Naive thymus-derived CD4-positive, alpha-beta T cell (primary cell): ENCODE data around the gene AHR. TPM values are rescaled to one million over a fixed set of nuclear protein-coding genes. Genes with fewer than 3 reads are reported as not detected.
A peak's percentile ranks its signal among the peaks of the same experiment; 100 is the strongest.

Experiments
- ATAC-seq: fragments of 150-1000 bp; cut with Tn5 transposase; 2 replicates; pipeline ENCODE4 v1.10.0; 2021; ENCODE audit warnings: mild to moderate bottlenecking, moderate library complexity
- CTCF ChIA-PET: fragments of 350-600 bp; sonication (Branson Sonifier 250); formaldehyde crosslinking; loops from one replicate; lab custom pipeline; 2021; ENCODE audit warnings: antibody characterized with exemption; lab: Charles Lee
- POLR2A ChIA-PET: fragments of 350-600 bp; sonication (Branson Sonifier 250); formaldehyde crosslinking; loops from one replicate; lab custom pipeline; 2021; ENCODE audit warnings: antibody characterized with exemption, inconsistent platforms; lab: Charles Lee
- DNase-seq, 9 donors: peaks; one replicate each; pipeline versions ENCODE4 v3.0.0 to v3.0.0-alpha.2; 2020 to 2022; ENCODE audit warnings: mixed read lengths in 1 of 9
- H3K27ac ChIP-seq: one replicate; pipeline ENCODE4 v1.7.0; 2013; ENCODE audit warnings: mild to moderate bottlenecking, low read depth, low read length, moderate library complexity
- H3K27me3 ChIP-seq, 2 donors: one replicate each; pipeline ENCODE4 v1.7.0; 2013; ENCODE audit warnings: low read length in 2 of 2, mild to moderate bottlenecking in 2 of 2, moderate library complexity in 2 of 2; ENCODE audit not compliant: control insufficient read depth in 2 of 2, insufficient read depth in 2 of 2
- H3K36me3 ChIP-seq, 3 experiments: 1 replicate in 2 of 3; 2 replicates in 1 of 3; pipeline ENCODE4 v1.7.0; 2013; ENCODE audit warnings: low read length in 3 of 3, mild to moderate bottlenecking in 3 of 3, moderate library complexity in 1 of 3; ENCODE audit not compliant: insufficient read depth in 3 of 3, control insufficient read depth in 2 of 3
- H3K4me1 ChIP-seq, 2 donors: one replicate each; pipeline ENCODE4 v1.7.0; 2013; ENCODE audit warnings: low read length in 2 of 2, mild to moderate bottlenecking in 2 of 2, moderate library complexity in 1 of 2; ENCODE audit not compliant: control insufficient read depth in 2 of 2, insufficient read depth in 2 of 2
- H3K4me3 ChIP-seq: 2 replicates; pipeline ENCODE4 v1.7.0; 2013; ENCODE audit warnings: mild to moderate bottlenecking, low read length
- H3K9me3 ChIP-seq, 3 experiments: 1 replicate in 2 of 3; 2 replicates in 1 of 3; pipeline ENCODE4 v1.7.0; 2013; ENCODE audit warnings: low read length in 3 of 3; ENCODE audit not compliant: control insufficient read depth in 2 of 3
- H3K27ac Mint-ChIP-seq, 9 donors: one replicate each; pipeline ENCODE4 v1.8.0; 2020 to 2022; ENCODE audit warnings: mixed read lengths in 9 of 9, mild to moderate bottlenecking in 8 of 9, moderate library complexity in 5 of 9, inconsistent platforms in 2 of 9
- H3K27me3 Mint-ChIP-seq, 5 donors: one replicate each; pipeline ENCODE4 v1.8.0; 2021 to 2022; ENCODE audit warnings: mixed read lengths in 5 of 5, mild to moderate bottlenecking in 1 of 5
- H3K36me3 Mint-ChIP-seq, 5 donors: one replicate each; pipeline ENCODE4 v1.8.0; 2020 to 2022; ENCODE audit warnings: mixed read lengths in 5 of 5, mild to moderate bottlenecking in 3 of 5, inconsistent platforms in 1 of 5
- H3K4me1 Mint-ChIP-seq, 7 donors: one replicate each; pipeline ENCODE4 v1.8.0; 2020 to 2022; ENCODE audit warnings: mixed read lengths in 7 of 7, mild to moderate bottlenecking in 3 of 7, inconsistent platforms in 1 of 7
- H3K4me3 Mint-ChIP-seq, 10 donors: one replicate each; pipeline ENCODE4 v1.8.0; 2020 to 2022; ENCODE audit warnings: mild to moderate bottlenecking in 10 of 10, mixed read lengths in 10 of 10, moderate library complexity in 6 of 10, inconsistent platforms in 2 of 10
- H3K9me3 Mint-ChIP-seq, 11 donors: one replicate each; pipeline ENCODE4 v1.8.0; 2020 to 2022; ENCODE audit warnings: mixed read lengths in 11 of 11, mild to moderate bottlenecking in 4 of 11, inconsistent platforms in 1 of 11, moderate library complexity in 1 of 11
- intact Hi-C, 2 donors: fragments of 100-400 bp; cut with micrococcal nuclease; formaldehyde crosslinking; loops; one replicate each; pipeline ENCODE4 v1.15.1; 2023
- polyA plus RNA-seq, 2 donors: library from polyadenylated mRNA; unstranded; fragments of 300-500 nt; fragmentation: Illumina TruSeq; gene quantifications; one replicate each; pipeline ENCODE4 v1.2.3, GENCODE V29; 2021
- total RNA-seq, 6 experiments: library from RNA in 5 of 6; stranded (reverse) in 5 of 6; gene quantifications; 1 replicate in 5 of 6; 2 replicates in 1 of 6; pipeline ENCODE4 v1.2.3 and lab custom pipeline; 2021 to 2026

AHR gene
- total and polyA plus RNA-seq, 7 experiments from 2014 or later, result 6.7 to 109 (median 16.0) TPM

DNA sequence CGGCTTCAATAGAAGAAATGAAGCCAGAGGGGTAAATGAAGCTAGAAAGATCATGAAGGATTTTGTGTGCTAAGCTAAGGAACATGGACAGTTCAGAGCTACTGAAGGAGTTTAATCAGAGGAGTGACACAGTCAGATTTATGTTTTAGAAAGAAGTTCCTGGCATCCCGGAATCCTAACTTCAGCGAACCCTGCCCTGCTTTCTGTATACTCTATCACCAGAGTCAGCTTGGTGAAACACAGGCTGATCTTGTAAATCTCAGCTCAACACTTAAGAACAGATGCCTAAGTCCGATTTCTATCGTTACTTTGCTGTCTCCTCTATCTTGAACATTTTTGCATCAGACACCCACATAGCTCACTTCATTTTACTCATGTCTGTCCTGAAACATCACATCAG, 9.1 kb downstream of the AHR start:
- Mint-ChIP-seq H3K4me1 (peaks cover 12 to 26% (median 20%) of the 10 kb centered on the region in 7 donors), H3K27me3 (no peaks in the 10 kb centered on the region), H3K27ac (no peak overlapping the region), H3K36me3 (peaks cover 3 to 14% (median 5%) of the 10 kb centered on the region in 5 donors), H3K9me3 (no peaks in the 10 kb centered on the region), H3K4me3 (no peak overlapping the region)
- no peaks in the 10 kb centered on the region for H3K27me3 ChIP-seq
- DNase-seq, result no peak
- intact Hi-C loops, result no loop called here
- H3K4me1 ChIP-seq, result peaks cover 4 to 32% of the 10 kb centered on the region in 2 donors
- CTCF ChIA-PET, result interaction anchor here (0.5 to 1.2 kb wide), 2 partner anchors 227 to 325 kb away, joined by 3 read pairs; no protein-coding TSS in a partner anchor
- H3K9me3 ChIP-seq, result no peaks in the 10 kb centered on the region
- ATAC-seq, result no peak
- H3K4me3 ChIP-seq, result no peak overlapping the region
- H3K36me3 ChIP-seq, result peaks cover 0 to 15% (median 5%) of the 10 kb centered on the region in 3 experiments
- POLR2A ChIA-PET, result no interaction called here
- H3K27ac ChIP-seq, result no peak overlapping the region

DNA sequence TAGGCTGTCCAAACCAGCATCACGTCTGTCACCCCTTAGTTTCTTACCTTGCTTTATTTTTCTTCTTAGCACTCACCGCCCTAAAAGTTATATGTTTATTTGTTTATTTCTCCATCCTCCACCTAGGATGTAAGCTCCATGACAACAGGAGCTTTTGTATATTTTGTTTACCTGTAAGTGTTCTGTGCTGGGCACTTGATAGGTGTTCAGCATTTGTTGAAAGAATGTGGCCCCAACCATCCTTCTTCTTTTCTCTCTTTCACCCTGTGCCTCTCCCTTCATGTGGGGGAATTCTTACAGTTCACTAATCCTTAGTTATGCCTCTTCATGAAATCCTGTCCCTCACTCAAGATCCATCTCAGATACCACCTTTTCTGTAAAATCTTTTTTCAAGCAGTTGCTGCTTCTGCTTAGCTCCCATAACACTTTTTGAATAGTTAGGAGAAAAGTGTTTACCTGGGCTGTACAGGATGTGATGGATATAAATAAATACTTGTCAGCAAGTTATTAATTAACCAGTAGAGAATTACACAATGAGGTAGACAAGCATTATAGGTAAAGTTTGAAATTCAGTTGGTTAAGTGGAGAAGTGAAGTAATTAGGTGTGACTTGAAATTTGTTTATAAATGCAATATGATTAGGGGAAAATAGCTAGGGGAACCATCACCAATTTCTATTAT, 9.7 kb downstream of the AHR start:
- Histone ChIP-seq H3K27ac (no peak overlapping the region), H3K27me3 (no peaks in the 10 kb centered on the region), H3K9me3 (no peaks in the 10 kb centered on the region), H3K4me3 (no peak overlapping the region), H3K36me3 (peaks cover 0 to 15% (median 5%) of the 10 kb centered on the region in 3 experiments), H3K4me1 (peaks cover 4 to 32% of the 10 kb centered on the region in 2 donors)
- POLR2A ChIA-PET, result no interaction called here
- H3K36me3 Mint-ChIP-seq, result peaks cover 4 to 19% (median 6%) of the 10 kb centered on the region in 5 donors
- H3K4me1 Mint-ChIP-seq, result peaks cover 12 to 27% (median 20%) of the 10 kb centered on the region in 7 donors
- H3K27me3 Mint-ChIP-seq, result no peaks in the 10 kb centered on the region
- intact Hi-C loops, result no loop called here
- no peaks in the 10 kb centered on the region for H3K9me3 Mint-ChIP-seq
- ATAC-seq, result peak; percentile 26
- peak overlapping the region in 1 of 9 donors; percentile 32 for H3K27ac Mint-ChIP-seq
- no peak for DNase-seq
- CTCF ChIA-PET, result interaction anchor here (0.5 to 1.2 kb wide), 2 partner anchors 228 to 325 kb away, joined by 3 read pairs; no protein-coding TSS in a partner anchor
- H3K4me3 Mint-ChIP-seq, result no peak overlapping the region

- ChIA-PET POLR2A (no interaction called here), CTCF (interaction anchor here (0.7 kb wide), 1 partner anchor 337 kb away, joined by 4 read pairs; no protein-coding TSS in a partner anchor)
- Histone ChIP-seq H3K4me3 (no peak overlapping the region), H3K27me3 (no peaks in the 10 kb centered on the region), H3K36me3 (peaks cover 0 to 15% (median 5%) of the 10 kb centered on the region in 3 experiments), H3K9me3 (no peaks in the 10 kb centered on the region), H3K27ac (no peak overlapping the region), H3K4me1 (peaks cover 0 to 13% of the 10 kb centered on the region in 2 donors)
- Mint-ChIP-seq H3K9me3 (no peaks in the 10 kb centered on the region), H3K27me3 (no peaks in the 10 kb centered on the region), H3K36me3 (peaks cover 5 to 24% (median 11%) of the 10 kb centered on the region in 5 donors), H3K4me1 (peaks cover 0 to 9% (median 4%) of the 10 kb centered on the region in 7 donors), H3K27ac (no peak overlapping the region), H3K4me3 (no peak overlapping the region)
- intact Hi-C loops, result no loop called here
- ATAC-seq (no peak), DNase-seq (no peak)
Observed at GRCh38 chr7:17311194-17311593, 12.7 kb downstream of the AHR start.

DNA sequence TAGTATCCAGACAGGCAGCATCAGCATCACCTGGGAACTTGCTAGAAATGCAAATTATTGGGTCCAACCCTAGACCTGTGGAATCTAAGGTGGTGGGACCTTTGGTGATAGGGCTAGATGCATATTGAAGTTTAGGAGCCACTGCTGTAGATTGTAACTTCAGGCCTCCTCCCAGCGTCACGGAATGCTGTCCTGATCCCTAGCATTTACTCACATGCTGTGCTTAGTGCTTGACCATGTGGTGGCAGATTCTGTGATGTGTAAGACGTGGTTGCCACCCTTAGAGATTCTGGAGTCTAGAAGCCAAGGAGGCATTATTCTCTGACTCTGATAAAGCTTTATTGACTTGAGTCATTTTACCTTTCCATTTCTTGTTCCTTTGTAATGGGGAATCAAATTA, 13.5 kb downstream of the AHR start:
- DNase-seq (no peak), ATAC-seq (peak; percentile 16)
- ChIA-PET POLR2A (no interaction called here), CTCF (no interaction called here)
- Histone ChIP-seq H3K4me1 (peaks cover 0 to 6% of the 10 kb centered on the region in 2 donors), H3K4me3 (no peak overlapping the region), H3K27ac (no peak overlapping the region), H3K9me3 (no peaks in the 10 kb centered on the region), H3K27me3 (no peaks in the 10 kb centered on the region), H3K36me3 (peaks cover 0 to 15% (median 5%) of the 10 kb centered on the region in 3 experiments)
- intact Hi-C loops, result no loop called here
- Mint-ChIP-seq H3K4me3 (no peak overlapping the region), H3K9me3 (no peaks in the 10 kb centered on the region), H3K4me1 (peaks cover 0 to 15% (median 4%) of the 10 kb centered on the region in 7 donors), H3K27ac (no peak overlapping the region), H3K36me3 (peaks cover 5 to 26% (median 12%) of the 10 kb centered on the region in 5 donors), H3K27me3 (no peaks in the 10 kb centered on the region)

DNA sequence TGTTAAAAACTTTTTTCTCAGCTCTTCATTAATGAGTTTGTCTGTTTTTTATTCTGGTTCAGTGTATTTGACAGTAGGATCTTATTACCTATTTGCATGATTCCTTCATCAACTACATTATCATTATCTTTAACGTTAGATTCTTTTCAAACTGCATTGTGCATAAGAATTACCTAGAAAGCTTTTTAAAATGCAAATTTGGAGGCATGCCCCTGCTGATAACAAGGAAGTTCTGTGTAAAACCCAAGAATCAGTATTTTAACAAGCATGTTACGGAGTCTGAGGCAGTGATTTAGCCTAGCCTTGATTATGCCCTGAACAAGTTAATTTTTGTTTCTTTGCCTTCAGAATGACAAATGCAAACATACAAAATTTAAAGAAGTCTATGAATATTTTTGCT, 14.2 kb downstream of the AHR start:
- POLR2A ChIA-PET, result no interaction called here

DNA sequence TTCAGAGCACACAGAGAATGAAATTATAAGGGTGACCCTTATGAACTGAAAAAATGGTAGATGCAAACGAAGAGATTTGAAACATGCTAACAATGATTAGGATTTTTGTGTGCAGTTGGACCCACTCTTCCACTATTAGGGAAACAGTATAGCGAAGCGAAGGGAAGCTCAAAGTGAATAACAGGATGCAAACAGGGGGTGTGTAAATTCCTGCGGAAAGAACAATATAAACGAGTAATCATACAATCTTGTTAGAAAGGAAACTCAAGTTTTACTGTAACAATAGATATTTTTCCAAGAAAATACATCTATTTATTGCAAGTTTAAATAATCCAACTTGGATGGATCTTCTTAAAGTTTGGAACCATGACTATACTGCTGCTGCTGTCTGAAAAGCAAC, 14.7 kb downstream of the AHR start:
- ChIA-PET CTCF (no interaction called here), POLR2A (no interaction called here)
- intact Hi-C loops, result no loop called here
- H3K4me3 ChIP-seq, result no peak overlapping the region
- H3K27me3 ChIP-seq, result no peaks in the 10 kb centered on the region
- H3K4me3 Mint-ChIP-seq, result no peak overlapping the region
- H3K36me3 ChIP-seq, result peaks cover 0 to 15% (median 5%) of the 10 kb centered on the region in 3 experiments
- peaks cover 0 to 15% (median 4%) of the 10 kb centered on the region in 7 donors for H3K4me1 Mint-ChIP-seq
- no peak overlapping the region for H3K27ac Mint-ChIP-seq
- H3K36me3 Mint-ChIP-seq, result peaks cover 5 to 32% (median 14%) of the 10 kb centered on the region in 5 donors
- H3K4me1 ChIP-seq, result peaks cover 0 to 3% of the 10 kb centered on the region in 2 donors
- no peak for ATAC-seq
- H3K9me3 ChIP-seq, result no peaks in the 10 kb centered on the region
- no peak for DNase-seq
- H3K27ac ChIP-seq, result no peak overlapping the region
- no peaks in the 10 kb centered on the region for H3K9me3 Mint-ChIP-seq
- no peaks in the 10 kb centered on the region for H3K27me3 Mint-ChIP-seq

More for the DNA sequence above, 14.2 kb downstream of the AHR start:
- H3K4me3 ChIP-seq, result no peak overlapping the region
- H3K27me3 ChIP-seq, result no peaks in the 10 kb centered on the region
- DNase-seq (no peak), ATAC-seq (no peak)
- H3K9me3 ChIP-seq, result no peaks in the 10 kb centered on the region
- intact Hi-C loops, result no loop called here
- peaks cover 0 to 15% (median 4%) of the 10 kb centered on the region in 7 donors for H3K4me1 Mint-ChIP-seq
- H3K4me3 Mint-ChIP-seq, result no peak overlapping the region
- H3K27ac ChIP-seq, result no peak overlapping the region
- H3K27me3 Mint-ChIP-seq, result no peaks in the 10 kb centered on the region
- CTCF ChIA-PET, result no interaction called here
- H3K4me1 ChIP-seq, result peaks cover 0 to 6% of the 10 kb centered on the region in 2 donors
- H3K9me3 Mint-ChIP-seq, result no peaks in the 10 kb centered on the region
- peaks cover 5 to 27% (median 12%) of the 10 kb centered on the region in 5 donors for H3K36me3 Mint-ChIP-seq
- peaks cover 0 to 15% (median 5%) of the 10 kb centered on the region in 3 experiments for H3K36me3 ChIP-seq
- no peak overlapping the region for H3K27ac Mint-ChIP-seq
